H9 (cell line): ENCODE results near the gene PRKRA. TPM values are rescaled to one million over a fixed set of nuclear protein-coding genes. Genes with fewer than 3 reads are reported as not detected.

Experiments used
- DNase-seq: peaks from one replicate; pipeline ENCODE4 v3.0.0-alpha.2; 2017
- H2AFZ ChIP-seq: one replicate; pipeline ENCODE4 v1.6.1; 2013; ENCODE audit warnings: mild to moderate bottlenecking, low read length, control low read depth, moderate library complexity
- H2AK5ac ChIP-seq: 2 replicates; pipeline ENCODE4 v1.6.1; 2013; ENCODE audit warnings: low read length, control low read depth, mixed read lengths; ENCODE audit not compliant: insufficient read length
- H2BK120ac ChIP-seq: one replicate; pipeline ENCODE4 v1.6.1; 2013; ENCODE audit warnings: low read depth, mild to moderate bottlenecking, low read length, control low read depth, inconsistent platforms; ENCODE audit not compliant: poor library complexity, severe bottlenecking
- H2BK12ac ChIP-seq: 2 replicates; pipeline ENCODE4 v1.6.1; 2013; ENCODE audit warnings: low read length, control low read depth, mixed read lengths, low read depth; ENCODE audit not compliant: insufficient read length
- H2BK15ac ChIP-seq: 2 replicates; pipeline ENCODE4 v1.6.1; 2013; ENCODE audit warnings: low read depth, low read length, control low read depth
- H2BK20ac ChIP-seq: one replicate; pipeline ENCODE4 v1.6.1; 2013; ENCODE audit warnings: low read depth, mild to moderate bottlenecking, low read length, control low read depth, inconsistent platforms; ENCODE audit not compliant: poor library complexity, severe bottlenecking
- H2BK5ac ChIP-seq: 2 replicates; pipeline ENCODE4 v1.6.1; 2013; ENCODE audit warnings: low read length, control low read depth, mixed read lengths; ENCODE audit not compliant: insufficient read length
- H3K14ac ChIP-seq: 2 replicates; pipeline ENCODE4 v1.6.1; 2013; ENCODE audit warnings: low read length, control low read depth; ENCODE audit not compliant: insufficient read depth
- H3K18ac ChIP-seq: 2 replicates; pipeline ENCODE4 v1.6.1; 2013; ENCODE audit warnings: low read depth, mild to moderate bottlenecking, mixed read lengths, low read length, control low read depth; ENCODE audit not compliant: insufficient read length
- H3K23ac ChIP-seq: 2 replicates; pipeline ENCODE4 v1.6.1; 2013; ENCODE audit warnings: low read length, control low read depth, mixed read lengths, low read depth; ENCODE audit not compliant: insufficient read length
- H3K23me2 ChIP-seq: 2 replicates; pipeline ENCODE4 v1.6.1; 2013; ENCODE audit warnings: low read depth, mild to moderate bottlenecking, mixed read lengths, low read length, control low read depth; ENCODE audit not compliant: insufficient read length, poor library complexity, severe bottlenecking
- H3K27ac ChIP-seq: 2 replicates; pipeline ENCODE4 v1.5.1; 2013; ENCODE audit warnings: low read length, control low read depth, mixed read lengths, low read depth; ENCODE audit not compliant: insufficient read length
- H3K27me3 ChIP-seq: 2 replicates; pipeline ENCODE4 v1.6.1; 2013; ENCODE audit warnings: low read length, control low read depth, inconsistent platforms; ENCODE audit not compliant: insufficient read depth
- H3K4ac ChIP-seq: 2 replicates; pipeline ENCODE4 v1.6.1; 2013; ENCODE audit warnings: low read depth, mild to moderate bottlenecking, control low read depth, inconsistent platforms, low read length, moderate library complexity
- H3K4me1 ChIP-seq: 2 replicates; pipeline ENCODE4 v1.6.1; 2013; ENCODE audit warnings: low read length, control low read depth, inconsistent platforms; ENCODE audit not compliant: insufficient read depth
- H3K4me2 ChIP-seq: 2 replicates; pipeline ENCODE4 v1.6.1; 2013; ENCODE audit warnings: low read length, control low read depth, mixed read lengths; ENCODE audit not compliant: insufficient read length, insufficient read depth
- H3K56ac ChIP-seq: 2 replicates; pipeline ENCODE4 v1.6.1; 2013; ENCODE audit warnings: low read depth, mild to moderate bottlenecking, mixed read lengths, low read length, control low read depth; ENCODE audit not compliant: insufficient read length
- H3K79me1 ChIP-seq: 2 replicates; pipeline ENCODE4 v1.6.1; 2013; ENCODE audit warnings: low read depth, mild to moderate bottlenecking, moderate library complexity, low read length, control low read depth, inconsistent platforms; ENCODE audit not compliant: insufficient read depth, poor library complexity, severe bottlenecking
- H3K79me2 ChIP-seq: 2 replicates; pipeline ENCODE4 v1.6.1; 2013; ENCODE audit warnings: low read length, control low read depth, inconsistent platforms; ENCODE audit not compliant: insufficient read depth
- H3K9ac ChIP-seq: 2 replicates; pipeline ENCODE4 v1.6.1; 2013; ENCODE audit warnings: low read length, control low read depth, mixed read lengths; ENCODE audit not compliant: insufficient read length; ENCODE audit errors: extremely low read depth
- H3K9me3 ChIP-seq: one replicate; pipeline ENCODE4 v1.6.1; 2013; ENCODE audit warnings: low read depth, low read length, inconsistent platforms; ENCODE audit not compliant: control insufficient read depth
- H3T11ph ChIP-seq: one replicate; pipeline ENCODE4 v1.6.1; 2013; ENCODE audit warnings: mild to moderate bottlenecking, low read length, control low read depth, inconsistent platforms
- H4K20me1 ChIP-seq: one replicate; pipeline ENCODE4 v1.6.1; 2013; ENCODE audit not compliant: control insufficient read depth, insufficient read length, insufficient read depth
- H4K5ac ChIP-seq: 2 replicates; pipeline ENCODE4 v1.6.1; 2013; ENCODE audit warnings: low read depth, mild to moderate bottlenecking, mixed read lengths, low read length, control low read depth; ENCODE audit not compliant: insufficient read length
- H4K8ac ChIP-seq: replicated peaks from 2 replicates; pipeline ENCODE4 v1.6.1; 2013; ENCODE audit warnings: low read length, control low read depth, mixed read lengths, low read depth; ENCODE audit not compliant: insufficient read length
- H4K91ac ChIP-seq: 2 replicates; pipeline ENCODE4 v1.6.1; 2013; ENCODE audit warnings: low read depth, mild to moderate bottlenecking, moderate library complexity, mixed read lengths, low read length, control low read depth; ENCODE audit not compliant: insufficient read length
- H3K27ac Mint-ChIP-seq, 3 experiments: 2 replicates in 2 of 3; 3 replicates in 1 of 3; pipeline ENCODE4 v1.8.0; 2020 to 2021; ENCODE audit warnings: mixed read lengths in 3 of 3, mild to moderate bottlenecking in 1 of 3, moderate library complexity in 1 of 3
- H3K27me3 Mint-ChIP-seq: 2 replicates; pipeline ENCODE4 v1.8.0; 2021; ENCODE audit warnings: low read depth, mild to moderate bottlenecking, moderate library complexity, mixed read lengths
- H3K36me3 Mint-ChIP-seq, 3 experiments: 2 replicates in 2 of 3; 3 replicates in 1 of 3; pipeline ENCODE4 v1.8.0; 2020 to 2021; ENCODE audit warnings: low read depth in 3 of 3, mixed read lengths in 3 of 3; ENCODE audit not compliant: insufficient read depth in 1 of 3
- H3K4me1 Mint-ChIP-seq, 2 experiments: 2 replicates each; pipeline ENCODE4 v1.8.0; 2020; ENCODE audit warnings: mixed read lengths in 2 of 2
- H3K4me3 Mint-ChIP-seq, 2 experiments: 2 replicates in 1 of 2; 3 replicates in 1 of 2; pipeline ENCODE4 v1.8.0; 2020 to 2021; ENCODE audit warnings: mild to moderate bottlenecking in 2 of 2, mixed read lengths in 2 of 2, moderate library complexity in 1 of 2
- H3K9me3 Mint-ChIP-seq, 2 experiments: 2 replicates in 1 of 2; 3 replicates in 1 of 2; pipeline ENCODE4 v1.8.0; 2020; ENCODE audit warnings: mild to moderate bottlenecking in 2 of 2, mixed read lengths in 2 of 2, moderate library complexity in 1 of 2
- CTCF ChIP-seq: fragments of 200-600 bp; sonication (generic); conservative IDR thresholded peaks from 3 replicates; pipeline ENCODE4 v1.8.0; 2021; ENCODE audit warnings: antibody characterized with exemption, mild to moderate bottlenecking
- WGBS: extraction: QIAGEN DNeasy Blood & Tissue Kit; methylation state at CpG from one replicate; pipeline ENCODE4 v1.1.7; 2013; ENCODE audit warnings: missing lambda C conversion rate, low lambda C conversion rate, mixed read lengths; ENCODE audit not compliant: insufficient read length; ENCODE audit errors: extremely low coverage; 5-methylcytosine and 5-hydroxymethylcytosine counted together
- total RNA-seq: library from RNA; stranded (reverse); gene quantifications from 2 replicates; pipeline ENCODE4 v1.2.1, GENCODE V29; 2021

The PRKRA gene
- total RNA-seq, 1 experiment from 2014 or later, result 61.5 TPM

GRCh38 chr2:178477443-178478129, 26.6 kb upstream of the PRKRA start:
- H3K9me3 ChIP-seq, result no peaks in the 10 kb centered on the region
- no peak overlapping the region for H2BK5ac ChIP-seq
- H3K4me2 ChIP-seq, result peak overlapping the region; percentile 98
- WGBS, result no CpG with 5 or more reads among the region's 3 CpGs
- no peak overlapping the region for H3K23ac ChIP-seq
- Mint-ChIP-seq H3K27me3 (no peaks in the 10 kb centered on the region; the same call in 1 of the 2 replicates), H3K4me1 (peaks cover 17 to 28% of the 10 kb centered on the region in 2 experiments), H3K27ac (no peak overlapping the region), H3K36me3 (no peaks in the 10 kb centered on the region), H3K4me3 (peak overlapping the region; percentile 91 to 97), H3K9me3 (no peaks in the 10 kb centered on the region; a peak in 1 of 5 replicates)
- no peak overlapping the region for H4K8ac ChIP-seq
- H4K91ac ChIP-seq, result no peak overlapping the region
- no peaks in the 10 kb centered on the region for H4K20me1 ChIP-seq
- H3T11ph ChIP-seq, result no peak overlapping the region
- no peak for TF ChIP-seq CTCF
- H3K23me2 ChIP-seq, result peaks cover 11% of the 10 kb centered on the region
- no peak for DNase-seq
- H3K56ac ChIP-seq, result no peak overlapping the region
- no peak overlapping the region for H2AFZ ChIP-seq
- H2AK5ac ChIP-seq, result no peak overlapping the region
- peaks cover 3% of the 10 kb centered on the region; the same call in 1 of the 2 replicates for H3K79me2 ChIP-seq
- H3K4me1 ChIP-seq, result peaks cover 3% of the 10 kb centered on the region; the same call in 1 of the 2 replicates
- H3K9ac ChIP-seq, result no peak overlapping the region
- H3K27ac ChIP-seq, result no peak overlapping the region
- H3K27me3 ChIP-seq, result no peaks in the 10 kb centered on the region
- H4K5ac ChIP-seq, result no peak overlapping the region
- no peak overlapping the region for H2BK120ac ChIP-seq
- H3K4ac ChIP-seq, result no peak overlapping the region
- H2BK20ac ChIP-seq, result no peak overlapping the region
- H2BK15ac ChIP-seq, result no peak overlapping the region
- no peak overlapping the region for H2BK12ac ChIP-seq
- no peaks in the 10 kb centered on the region for H3K79me1 ChIP-seq
- no peak overlapping the region for H3K18ac ChIP-seq
- no peak overlapping the region for H3K14ac ChIP-seq
